Measurements from ENCODE around the gene RAVER1.
"Not testable (repeated sequence)": the region's sequence is repeated elsewhere in the genome, so short reads cannot be mapped to it uniquely, and the experiment has no call there.

The RAVER1 gene, protein sequence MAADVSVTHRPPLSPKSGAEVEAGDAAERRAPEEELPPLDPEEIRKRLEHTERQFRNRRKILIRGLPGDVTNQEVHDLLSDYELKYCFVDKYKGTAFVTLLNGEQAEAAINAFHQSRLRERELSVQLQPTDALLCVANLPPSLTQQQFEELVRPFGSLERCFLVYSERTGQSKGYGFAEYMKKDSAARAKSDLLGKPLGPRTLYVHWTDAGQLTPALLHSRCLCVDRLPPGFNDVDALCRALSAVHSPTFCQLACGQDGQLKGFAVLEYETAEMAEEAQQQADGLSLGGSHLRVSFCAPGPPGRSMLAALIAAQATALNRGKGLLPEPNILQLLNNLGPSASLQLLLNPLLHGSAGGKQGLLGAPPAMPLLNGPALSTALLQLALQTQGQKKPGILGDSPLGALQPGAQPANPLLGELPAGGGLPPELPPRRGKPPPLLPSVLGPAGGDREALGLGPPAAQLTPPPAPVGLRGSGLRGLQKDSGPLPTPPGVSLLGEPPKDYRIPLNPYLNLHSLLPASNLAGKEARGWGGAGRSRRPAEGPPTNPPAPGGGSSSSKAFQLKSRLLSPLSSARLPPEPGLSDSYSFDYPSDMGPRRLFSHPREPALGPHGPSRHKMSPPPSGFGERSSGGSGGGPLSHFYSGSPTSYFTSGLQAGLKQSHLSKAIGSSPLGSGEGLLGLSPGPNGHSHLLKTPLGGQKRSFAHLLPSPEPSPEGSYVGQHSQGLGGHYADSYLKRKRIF

DNA sequence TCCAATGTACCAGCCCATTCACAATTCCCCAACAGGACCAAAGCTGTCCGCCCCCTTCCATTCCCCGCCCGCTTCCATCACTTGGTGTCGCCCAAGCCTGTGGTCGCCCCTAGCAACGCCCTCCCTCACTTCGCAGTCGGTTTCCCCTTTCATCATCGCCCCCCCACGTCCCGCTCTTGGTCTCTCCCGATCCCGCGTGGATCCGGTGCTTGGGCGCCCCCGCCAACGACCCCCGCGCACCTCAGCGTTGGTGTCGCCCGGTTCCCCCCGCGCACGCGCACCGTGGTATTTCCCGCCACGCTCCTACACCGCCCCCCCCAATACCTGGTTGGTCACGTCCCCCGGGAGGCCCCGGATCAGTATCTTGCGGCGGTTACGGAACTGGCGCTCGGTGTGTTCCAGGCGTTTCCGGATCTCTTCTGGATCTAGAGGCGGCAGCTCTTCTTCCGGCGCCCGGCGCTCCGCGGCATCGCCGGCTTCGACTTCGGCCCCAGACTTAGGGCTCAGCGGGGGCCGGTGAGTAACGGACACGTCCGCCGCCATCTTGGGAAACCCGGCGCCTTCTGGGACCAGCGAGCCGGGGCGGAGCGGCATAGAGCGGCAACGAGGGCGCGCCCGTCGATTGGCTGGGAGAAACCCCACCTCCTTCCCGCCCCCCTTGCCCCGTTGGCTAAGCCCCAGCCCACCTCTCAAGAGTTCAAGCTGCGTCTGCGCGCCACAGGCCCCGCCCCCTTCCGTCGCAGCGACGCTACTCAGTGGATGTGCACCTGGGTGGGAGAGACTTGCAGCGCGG lies at the start of gene RAVER1:
Gene RAVER1 (minus strand): TSS at position 565 of the 793 bp plus-strand sequence. CDS start 22 bp downstream, at position 543.
- peak; percentile 96 to 99 (median 98) for DNase-seq
- intact Hi-C loops (cut with DNase I) = loop anchor here (2.0 to 10.0 kb wide), 2 partner anchors 18 to 52 kb away; partner anchors contain the start of gene TYK2

DNA sequence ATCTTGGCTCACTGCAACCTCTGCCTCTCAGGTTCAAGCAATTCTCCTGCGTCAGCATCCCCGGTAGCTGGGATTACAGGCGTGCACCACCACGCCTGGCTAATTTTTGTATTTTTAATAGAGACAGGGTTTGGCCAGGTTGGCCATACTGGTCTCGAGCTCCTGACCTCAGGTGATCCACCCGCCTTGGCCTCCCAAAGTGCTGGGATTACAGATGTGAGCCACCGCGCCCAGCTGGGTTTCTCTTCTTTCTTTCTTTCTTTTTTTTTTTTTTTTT lies 49.8 kb upstream of the RAVER1 start:
- not testable (repeated sequence) for DNase-seq
- intact Hi-C loops (cut with DNase I) = loop anchor here (10.0 kb wide), 1 partner anchor 48 kb away; the partner anchor contains the start of genes ICAM3 and RAVER1

DNA sequence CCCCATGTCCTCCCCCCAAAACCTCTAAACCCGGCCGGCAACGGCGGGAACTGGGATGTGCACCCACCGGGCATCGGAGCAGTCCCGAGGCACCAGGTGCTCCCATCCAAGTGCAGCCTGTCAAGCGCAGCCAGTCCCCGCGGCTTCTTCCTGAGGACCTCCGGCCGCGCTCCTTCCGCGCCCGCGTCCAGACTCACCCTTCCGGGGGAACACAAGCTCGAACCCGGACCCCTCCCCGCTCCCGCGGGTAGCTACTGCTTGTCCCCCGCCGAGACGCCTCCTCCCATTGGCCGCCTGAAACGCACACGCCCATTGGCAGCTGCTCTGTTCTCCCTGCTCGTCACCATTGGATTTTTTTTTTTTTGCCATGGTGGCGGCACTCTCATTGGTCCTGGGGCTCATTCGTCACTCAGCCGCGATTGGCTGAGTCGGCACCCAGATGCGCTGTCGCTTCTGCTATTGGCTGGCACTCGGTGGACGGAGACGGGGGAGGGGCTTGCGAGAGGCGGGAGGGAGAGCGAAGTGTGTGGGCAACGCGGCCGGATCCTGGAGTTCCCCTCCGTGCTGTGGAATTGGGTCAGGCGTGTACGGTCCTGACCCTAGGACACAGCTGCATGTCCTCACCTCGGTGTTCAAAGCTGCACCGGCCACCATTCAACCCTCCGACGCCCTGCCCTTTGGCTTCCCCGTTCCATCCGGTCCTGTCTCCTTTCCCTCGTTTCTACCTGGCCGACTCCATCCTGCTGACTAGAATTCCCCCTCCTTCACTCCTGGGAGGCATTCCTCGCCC lies 47.2 kb upstream of the RAVER1 start, which contains the start of gene TYK2:
Gene TYK2 (minus strand): TSS at position 260 of the 790 bp plus-strand sequence. CDS start 2,166 bp downstream, outside the sequence.
- DNase-seq = peak; percentile 94 to 99 (median 98)

DNA sequence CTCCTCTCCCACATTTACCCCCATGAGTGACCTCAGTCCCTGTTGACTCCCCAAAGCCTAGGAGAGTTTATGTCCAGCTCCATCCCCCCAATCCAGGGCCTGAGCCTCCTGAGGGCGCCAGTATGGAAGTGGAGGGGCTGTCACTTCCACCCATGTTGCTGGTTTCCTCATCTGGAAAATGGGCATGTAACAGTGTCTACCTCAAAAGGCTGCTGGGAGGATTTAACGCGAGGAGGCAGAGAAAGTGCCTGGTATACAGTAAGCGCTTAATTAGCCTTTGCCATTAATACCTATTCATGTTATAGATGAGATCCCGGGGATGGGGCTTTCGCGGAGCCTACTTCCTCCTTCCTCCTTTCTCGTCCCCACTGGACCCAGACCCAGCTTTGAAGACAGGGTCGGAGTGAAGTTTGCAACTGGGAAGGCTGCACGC lies 46.6 kb upstream of the RAVER1 start:
- intact Hi-C loops (cut with DNase I) = loop anchor here (10.0 kb wide), 1 partner anchor 45 kb away; the partner anchor contains the start of genes ICAM3 and RAVER1
- no peak for DNase-seq

More for the DNA sequence above, 47.2 kb upstream of the RAVER1 start, which contains the start of gene TYK2:
- intact Hi-C loops (cut with DNase I) = loop anchor here (10.0 kb wide), 1 partner anchor 46 kb away; the partner anchor contains the start of genes ICAM3 and RAVER1

DNA sequence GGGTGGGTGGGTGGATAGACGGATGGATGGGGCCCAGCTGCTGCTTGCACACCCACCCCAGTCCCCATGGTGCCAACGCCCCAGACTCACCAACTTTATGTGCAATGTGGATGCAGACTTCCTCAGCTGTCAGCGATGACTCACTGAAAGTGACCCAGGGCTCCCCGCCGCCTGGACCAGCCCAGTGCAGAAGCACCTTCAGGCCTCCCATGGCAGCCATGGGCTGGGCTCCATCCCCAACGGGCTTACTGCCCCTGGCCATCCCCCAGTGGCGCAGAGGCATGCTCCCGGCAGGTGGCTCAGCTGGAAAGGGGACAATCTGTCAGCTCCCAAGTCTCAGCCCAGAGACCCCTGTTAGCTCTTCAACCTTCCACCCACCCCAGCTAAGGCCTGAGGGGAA lies 44.8 kb upstream of the RAVER1 start:
- intact Hi-C loops (cut with DNase I) = no loop called here
- no peak for DNase-seq

DNA sequence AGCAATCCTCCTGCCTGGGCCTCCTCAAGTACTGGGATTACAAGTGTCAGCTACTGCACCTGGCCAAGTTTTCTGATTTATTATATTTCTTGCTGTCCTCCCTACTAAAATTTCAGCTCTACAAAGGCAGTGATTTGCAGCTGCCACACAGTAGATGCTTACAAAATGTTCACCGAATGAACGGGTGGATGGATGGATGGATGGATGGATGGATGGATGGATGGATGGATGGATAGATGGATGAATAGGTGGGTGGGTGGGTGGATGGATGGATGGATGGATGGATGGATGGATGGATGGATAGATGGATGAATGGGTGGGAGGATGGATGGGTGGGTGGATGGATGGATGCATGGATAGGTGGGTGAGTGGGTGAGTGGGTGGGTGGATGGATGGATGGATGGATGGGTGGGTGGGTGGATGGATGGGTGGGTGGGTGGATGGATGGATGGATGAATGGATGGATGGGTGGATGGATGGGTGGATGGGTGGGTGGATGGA lies 43.9 kb upstream of the RAVER1 start:
- DNase-seq; intact Hi-C loops (cut with DNase I): not testable (repeated sequence)

DNA sequence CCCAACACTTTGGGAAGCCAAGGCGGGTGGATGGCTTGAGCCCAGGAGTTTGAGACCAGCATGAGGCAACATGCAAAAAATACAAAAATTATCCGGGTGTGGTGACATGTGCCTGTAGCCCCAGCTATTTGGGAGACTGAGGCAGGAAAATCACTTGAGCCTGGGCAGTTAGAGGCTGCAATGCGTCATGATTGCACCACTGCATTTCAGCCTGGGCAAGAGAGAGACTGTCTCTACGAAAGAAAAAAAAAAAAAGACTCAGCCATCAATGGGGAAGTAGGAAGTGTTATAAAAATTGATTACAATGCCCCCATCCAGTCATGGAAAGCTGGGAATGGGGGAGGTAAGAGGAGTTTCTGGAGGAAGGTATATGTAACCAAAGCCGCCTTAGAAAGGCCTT lies 41.6 kb upstream of the RAVER1 start:
- no peak for DNase-seq
- intact Hi-C loops (cut with DNase I) = no loop called here

DNA sequence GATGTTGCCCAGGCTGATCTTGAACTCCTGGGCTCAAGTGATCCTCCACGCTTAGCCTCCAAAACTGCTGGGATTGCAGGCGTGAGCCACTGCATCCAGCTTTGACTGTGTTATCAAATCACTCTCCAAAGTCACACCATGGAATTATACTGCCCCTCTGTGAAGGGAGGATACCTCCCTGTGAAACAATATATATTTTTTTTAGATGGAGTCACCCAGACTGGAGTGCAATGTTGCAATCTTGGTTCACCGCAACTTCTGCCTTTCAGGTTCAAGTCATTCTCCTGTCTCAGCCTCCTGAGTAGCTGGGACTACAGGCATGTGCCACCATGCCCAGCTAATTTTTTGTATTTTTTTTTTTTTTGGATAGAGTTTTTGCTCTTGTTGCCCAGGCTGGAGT lies 39.4 kb upstream of the RAVER1 start:
- peak in 5 of 42 donors; percentile 10 to 51 (median 25) for DNase-seq
- intact Hi-C loops (cut with DNase I) = no loop called here

DNA sequence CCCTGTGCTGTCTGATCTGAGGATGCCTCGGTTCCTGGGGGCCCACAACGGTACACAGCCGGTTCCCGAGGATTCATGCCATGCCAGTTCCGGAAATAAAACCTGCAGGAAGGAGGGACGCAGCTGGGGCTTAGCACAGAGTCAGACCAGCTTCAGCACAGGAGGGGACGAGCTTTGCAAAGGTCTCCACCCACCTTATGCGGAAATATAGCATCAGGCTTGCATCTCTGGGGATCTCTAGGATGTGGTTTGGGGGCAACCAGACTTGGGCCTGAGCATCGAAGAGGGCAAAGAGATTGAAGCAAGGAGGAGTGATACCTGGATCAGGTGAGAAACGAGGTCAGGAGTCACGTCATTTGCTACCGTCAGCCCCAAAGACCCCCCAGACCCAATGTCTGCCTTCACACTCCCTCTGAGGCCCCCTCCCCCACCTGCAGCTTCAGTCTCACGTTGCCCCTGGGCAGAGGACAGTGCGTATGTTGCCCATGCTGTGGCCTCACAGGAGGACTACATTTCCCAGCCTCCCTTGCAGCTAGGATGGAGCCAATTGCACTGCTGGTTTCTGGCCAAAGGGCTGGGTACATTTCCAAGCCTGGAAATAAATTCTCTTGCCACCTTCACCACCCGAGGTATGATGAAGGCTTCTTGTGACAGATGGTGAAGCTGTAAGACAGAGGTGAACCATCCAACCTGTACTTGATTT lies 34.9 kb upstream of the RAVER1 start:
- intact Hi-C loops (cut with DNase I) = no loop called here
- no peak for DNase-seq

DNA sequence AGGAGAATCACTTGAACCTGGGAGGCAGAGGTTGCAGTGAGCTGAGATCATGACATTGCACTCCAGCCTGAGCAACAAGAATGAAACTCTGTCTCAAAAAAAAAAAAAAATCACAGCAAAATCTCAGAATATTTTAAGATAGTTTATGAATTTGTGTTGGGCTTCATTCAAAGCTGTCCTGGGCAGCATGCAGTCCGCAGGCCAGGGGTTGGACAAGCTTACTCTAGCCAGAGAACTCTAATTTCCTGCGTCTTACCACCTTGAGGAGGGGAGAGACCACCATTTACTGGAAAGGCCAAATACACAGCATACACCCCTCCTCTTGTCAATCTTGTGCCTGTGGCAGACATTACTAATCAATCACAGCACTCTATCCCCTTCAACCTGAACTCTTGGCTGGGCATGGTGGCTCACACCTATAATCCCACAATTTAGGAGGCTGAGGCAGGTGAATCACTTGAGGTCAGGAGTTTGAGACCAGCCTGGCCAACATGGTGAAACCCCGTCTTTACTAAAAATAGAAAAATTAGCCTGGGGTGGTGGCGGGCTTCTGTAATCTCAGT lies 33.7 kb upstream of the RAVER1 start:
- intact Hi-C loops (cut with DNase I); DNase-seq: not testable (repeated sequence)

DNA sequence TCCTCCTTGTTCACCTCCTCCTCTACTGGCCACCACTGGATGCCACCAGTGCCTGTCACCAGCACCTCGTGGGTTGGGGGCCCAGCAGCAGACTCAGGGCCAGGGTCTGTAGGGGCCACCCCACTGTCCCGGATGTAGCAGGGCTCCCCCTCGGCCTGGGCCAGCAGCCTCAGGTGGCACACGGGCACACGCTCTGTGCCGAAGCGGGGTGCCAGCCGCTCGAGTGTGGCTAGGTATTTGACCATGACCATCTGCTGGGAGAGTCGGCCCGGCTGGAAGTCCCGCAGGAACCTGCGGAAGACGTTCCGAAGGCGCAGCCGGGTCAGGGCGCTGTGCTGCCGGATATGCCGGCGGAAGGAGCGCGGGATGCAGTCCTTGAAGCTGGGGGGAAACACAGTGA lies 32.2 kb upstream of the RAVER1 start:
- intact Hi-C loops (cut with DNase I) = no loop called here

DNA sequence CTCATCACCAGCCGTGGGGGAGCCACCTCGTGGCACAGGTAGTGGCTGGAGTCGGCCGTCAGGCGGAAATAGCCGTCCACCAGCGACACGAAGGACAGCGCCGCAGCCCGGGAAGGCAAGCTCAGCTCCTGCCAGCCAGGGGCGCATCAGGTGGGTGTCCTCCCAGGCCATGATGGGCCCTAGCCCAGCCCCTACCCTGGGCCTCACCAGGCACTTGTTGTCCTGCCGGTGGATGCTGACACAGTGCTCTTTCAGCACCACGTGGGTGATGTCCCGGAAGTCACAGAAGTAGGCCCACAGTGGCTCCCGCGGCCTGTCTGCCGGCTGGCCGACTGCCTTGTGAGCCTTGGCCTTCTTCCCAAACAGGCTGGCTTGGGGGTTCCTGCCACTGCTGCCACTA lies 31.3 kb upstream of the RAVER1 start:
- DNase-seq = peak in 40 of 42 donors; percentile 4 to 82 (median 53)
- intact Hi-C loops (cut with DNase I) = no loop called here

More for the DNA sequence above, 32.2 kb upstream of the RAVER1 start:
- no peak for DNase-seq

DNA sequence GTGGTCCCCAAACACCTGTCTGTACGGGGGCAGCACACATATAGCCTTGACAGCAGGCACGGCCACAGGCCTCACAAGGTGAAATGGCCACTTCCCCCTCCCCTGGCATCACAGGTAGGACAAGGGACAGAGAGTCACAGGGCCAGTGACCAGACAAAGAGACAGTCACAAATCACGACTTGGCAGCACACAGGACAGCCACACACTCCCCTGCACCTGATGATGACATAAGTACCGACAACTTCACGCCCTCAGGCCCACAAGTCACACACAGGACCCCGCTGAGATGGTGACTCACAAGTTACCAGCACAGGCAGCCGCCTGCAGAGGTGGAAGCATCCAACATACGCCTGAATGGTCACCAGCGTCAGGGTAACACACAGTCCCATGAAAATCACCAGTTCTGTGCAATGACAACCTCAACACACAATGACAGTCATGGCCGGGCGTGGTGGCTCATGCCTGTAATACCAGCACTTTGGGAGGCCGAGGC lies 30.5 kb upstream of the RAVER1 start:
- intact Hi-C loops (cut with DNase I) = no loop called here
- peak in 8 of 42 donors; percentile 11 to 55 (median 36) for DNase-seq

DNA sequence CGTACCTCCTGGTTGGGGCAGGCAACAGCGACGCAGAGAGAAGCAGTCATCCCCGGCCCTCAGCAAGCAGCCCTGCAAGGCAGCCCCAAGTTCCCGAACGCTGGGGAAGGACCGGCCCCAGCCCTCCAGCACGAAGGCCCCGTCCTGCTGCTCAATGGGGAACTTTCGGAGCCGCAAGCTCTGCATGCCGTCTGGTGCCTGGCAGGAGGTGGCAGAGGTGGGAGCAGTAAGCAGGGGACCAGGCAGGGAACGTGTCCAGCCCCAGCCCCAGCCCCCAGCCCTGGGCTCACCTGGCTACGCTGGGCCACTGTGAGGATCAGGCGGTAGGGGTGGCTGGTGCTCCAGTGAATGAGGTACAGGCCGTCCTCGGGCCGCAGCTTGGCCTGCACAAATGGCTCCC lies 28.9 kb upstream of the RAVER1 start:
- no peak for DNase-seq
- intact Hi-C loops (cut with DNase I) = no loop called here

DNA sequence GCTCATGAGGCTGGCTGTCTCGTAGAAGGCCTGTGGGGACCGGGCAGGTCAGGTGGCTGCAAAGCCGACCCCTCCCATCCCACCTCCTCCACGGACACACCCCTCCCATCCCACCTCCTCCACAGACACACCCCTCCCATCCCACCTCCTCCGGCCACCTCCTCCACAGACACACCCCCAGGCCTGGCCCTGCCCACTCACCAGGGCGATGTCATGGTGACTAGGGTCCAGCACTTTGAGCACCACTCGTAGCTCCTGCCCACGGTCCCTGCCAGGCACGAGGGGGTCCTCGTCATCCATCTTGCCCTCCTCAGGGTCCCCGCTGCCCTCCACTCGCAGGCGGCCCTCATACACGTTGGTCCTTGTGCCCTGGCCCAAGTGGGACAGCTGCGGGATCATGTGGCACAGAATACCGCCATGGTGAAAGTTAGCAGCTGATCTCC lies 28.3 kb upstream of the RAVER1 start:
- intact Hi-C loops (cut with DNase I) = no loop called here
- DNase-seq = no peak

DNA sequence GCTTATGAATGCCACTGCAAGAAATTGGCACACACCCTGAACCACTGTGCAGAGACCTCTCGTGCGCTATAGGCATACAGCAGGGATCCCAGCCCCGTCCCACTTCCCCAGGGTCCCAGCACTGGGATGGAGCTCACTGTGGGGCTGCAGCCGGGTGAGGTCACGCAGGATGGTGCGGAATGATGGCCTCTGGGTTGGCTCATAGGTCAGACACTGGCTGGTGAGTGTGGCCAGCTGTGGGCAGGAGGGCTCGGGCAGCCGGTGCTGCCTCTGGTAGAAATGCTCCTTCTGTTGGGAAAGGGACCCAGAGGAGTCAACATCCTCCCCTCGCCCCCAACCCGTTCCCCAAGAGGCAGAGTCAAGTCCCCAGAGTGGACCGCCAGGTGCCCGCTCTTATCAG lies 23.1 kb upstream of the RAVER1 start:
- DNase-seq = no peak
- intact Hi-C loops (cut with DNase I) = no loop called here
